K562 treated with DMSO at 1 percent for 12 hours (cell line): ENCODE results near the gene MFAP1. TPM values are rescaled to one million over a fixed set of nuclear protein-coding genes. Genes with fewer than 3 reads are reported as not detected.

Experiments used
- total RNA-seq: library from RNA; unstranded; fragments of 300-600 nt; gene quantifications from 2 replicates; pipeline ENCODE4 v1.2.3, GENCODE V29; 2022; ENCODE audit not compliant: insufficient read depth

Gene MFAP1, protein sequence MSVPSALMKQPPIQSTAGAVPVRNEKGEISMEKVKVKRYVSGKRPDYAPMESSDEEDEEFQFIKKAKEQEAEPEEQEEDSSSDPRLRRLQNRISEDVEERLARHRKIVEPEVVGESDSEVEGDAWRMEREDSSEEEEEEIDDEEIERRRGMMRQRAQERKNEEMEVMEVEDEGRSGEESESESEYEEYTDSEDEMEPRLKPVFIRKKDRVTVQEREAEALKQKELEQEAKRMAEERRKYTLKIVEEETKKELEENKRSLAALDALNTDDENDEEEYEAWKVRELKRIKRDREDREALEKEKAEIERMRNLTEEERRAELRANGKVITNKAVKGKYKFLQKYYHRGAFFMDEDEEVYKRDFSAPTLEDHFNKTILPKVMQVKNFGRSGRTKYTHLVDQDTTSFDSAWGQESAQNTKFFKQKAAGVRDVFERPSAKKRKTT
- total RNA-seq = 35.4 and 54.5 TPM in 2 replicates

DNA sequence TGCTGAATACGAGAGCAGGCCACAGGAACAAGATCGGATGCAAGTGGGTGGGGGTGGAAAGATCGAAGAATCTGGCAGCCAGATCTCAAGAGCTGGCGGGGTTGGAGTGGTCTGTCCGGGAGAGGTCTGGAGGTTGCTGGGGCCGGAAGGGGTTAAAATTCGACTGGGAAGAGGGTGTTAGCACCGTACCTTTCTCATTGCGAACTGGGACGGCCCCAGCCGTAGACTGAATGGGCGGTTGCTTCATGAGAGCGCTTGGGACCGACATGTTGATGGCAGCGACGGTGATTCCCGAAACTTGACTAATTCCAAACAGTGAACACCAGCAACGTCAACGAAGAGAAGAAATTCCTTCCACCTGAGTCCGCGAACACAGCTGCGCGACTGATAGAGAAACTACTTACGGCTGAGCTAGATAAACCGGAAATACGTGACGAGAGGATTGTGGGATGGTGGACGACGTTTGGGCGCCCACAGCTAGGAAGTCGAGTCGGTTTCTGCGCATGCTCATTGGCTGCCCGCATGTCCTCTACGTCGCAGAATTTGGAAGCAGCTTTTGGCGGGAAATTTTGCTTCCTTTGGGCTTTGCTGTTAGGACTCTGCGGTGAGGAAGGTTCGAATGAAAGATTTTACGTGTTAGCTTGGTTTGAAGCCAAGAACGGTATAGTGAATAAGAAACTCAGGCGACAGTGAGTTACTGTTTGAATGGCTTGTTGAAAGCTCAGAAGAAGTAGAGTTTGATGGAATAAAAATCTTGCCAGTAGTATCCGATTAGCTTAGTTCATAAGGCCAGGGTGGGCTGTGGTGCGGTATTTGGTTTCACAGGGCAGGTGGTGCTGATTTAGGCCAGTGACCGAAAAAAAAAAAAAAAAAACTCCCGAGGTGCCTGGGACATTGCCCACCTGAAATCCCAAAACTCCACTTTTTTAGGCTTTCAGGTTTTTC, at the start of gene MFAP1:
Gene MFAP1 (minus strand): TSS at position 389 of the 945 bp plus-strand sequence. CDS start 121 bp downstream, at position 268.

DNA sequence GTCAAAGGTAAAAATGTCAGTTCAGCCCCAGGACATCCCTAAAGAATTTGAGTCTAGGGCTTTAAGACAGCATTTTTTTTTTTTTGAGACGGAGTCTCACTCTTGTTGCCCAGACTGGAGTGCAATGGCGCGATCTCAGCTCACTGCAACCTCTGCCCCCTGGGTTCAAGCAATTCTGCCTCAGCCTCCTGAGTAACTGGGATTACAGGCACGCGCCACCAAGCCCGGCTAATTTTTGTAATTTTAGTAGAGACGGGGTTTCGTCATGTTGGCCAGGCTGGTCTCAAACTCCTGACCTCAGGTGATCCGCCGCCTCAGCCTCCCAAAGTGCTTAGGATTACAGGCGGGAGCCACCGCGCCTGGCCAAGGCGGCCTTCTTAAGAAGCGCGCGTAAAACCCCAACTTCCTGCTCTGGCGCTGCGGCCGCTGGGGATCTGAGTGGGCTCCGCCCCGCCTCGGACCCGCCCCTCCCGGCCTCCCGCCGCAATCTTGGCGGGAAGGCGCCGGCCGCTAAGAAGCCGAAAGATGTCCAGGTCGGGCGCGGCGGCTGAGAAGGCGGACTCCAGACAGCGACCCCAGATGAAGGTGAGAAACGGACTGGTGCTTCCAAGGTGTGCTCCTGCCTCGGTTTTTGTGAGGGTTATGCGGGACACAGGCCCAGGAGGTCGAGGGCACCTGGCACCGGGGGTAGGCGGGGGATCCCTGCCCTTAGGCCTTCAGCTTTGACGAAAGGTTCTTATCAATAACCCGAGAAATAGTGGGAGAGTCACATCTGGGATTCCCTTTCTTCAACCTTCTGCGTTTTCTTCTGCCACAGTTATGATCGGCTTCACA, 2.2 kb upstream of the MFAP1 start, which contains the start of gene WDR76:
Gene WDR76 (plus strand): TSS at position 495 of the 834 bp plus-strand sequence. CDS start 31 bp downstream, at position 526.

DNA sequence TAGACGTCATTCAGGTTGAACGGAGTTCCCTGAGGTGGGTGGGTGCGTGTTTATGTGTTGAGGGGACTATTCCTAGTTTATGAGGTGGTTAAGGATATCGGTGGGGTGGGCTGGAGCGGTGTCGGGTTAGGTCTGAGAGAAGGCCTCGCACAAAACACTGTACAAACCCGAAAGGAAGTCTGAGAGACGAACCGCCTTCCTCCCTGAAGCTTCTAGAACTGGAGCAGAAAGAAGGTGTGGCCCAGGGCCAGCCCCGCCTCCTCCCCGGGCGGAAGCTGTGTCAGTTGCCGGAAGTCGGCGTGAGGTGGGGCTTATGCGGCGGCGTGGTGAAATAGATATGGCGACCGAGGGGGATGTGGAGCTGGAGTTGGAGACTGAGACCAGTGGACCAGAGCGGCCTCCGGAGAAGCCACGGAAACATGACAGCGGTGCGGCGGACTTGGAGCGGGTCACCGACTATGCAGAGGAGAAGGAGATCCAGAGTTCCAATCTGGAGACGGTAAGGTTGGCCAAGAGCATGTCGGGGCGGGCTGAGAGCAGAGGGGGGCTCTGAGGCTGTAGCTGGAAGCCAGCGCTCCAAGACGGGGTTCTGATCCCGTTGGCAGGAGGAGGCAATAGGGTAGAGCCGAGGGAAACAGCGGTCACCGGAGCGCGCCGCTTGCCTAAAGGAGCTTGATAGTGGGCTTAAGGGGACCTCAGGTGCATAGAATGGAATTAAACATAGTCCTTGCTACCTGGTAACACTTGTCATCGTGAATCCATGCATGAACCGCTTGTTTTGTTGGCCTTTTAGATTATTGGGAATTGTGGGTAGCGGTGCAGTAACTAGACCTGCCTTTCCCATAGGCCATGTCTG, 24.0 kb downstream of the MFAP1 start, which contains the start of gene HYPK:
Gene HYPK (plus strand): TSS at position 314 of the 856 bp plus-strand sequence. CDS start 24 bp downstream, at position 338.

DNA sequence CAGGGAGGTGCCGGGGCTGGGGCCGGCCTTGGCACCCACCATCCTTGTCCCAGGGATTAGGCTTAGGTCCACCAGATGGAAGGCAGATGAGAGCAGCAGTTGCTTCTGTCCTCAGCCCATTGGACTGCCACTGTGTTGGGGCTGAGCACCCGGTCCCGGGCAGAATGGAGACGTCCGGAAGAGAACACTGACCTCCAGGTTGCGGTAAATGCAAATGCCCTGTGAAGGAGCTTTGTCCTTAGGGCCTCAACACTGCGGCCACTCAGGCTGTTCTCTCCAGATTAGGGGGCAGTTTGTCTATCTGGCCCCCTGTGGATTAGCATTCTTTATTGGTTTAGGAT, 24.6 kb downstream of the MFAP1 start, which contains the start of gene SERINC4:
Gene SERINC4 (minus strand): TSS at position 276 of the 341 bp plus-strand sequence. CDS start 234 bp downstream, at position 42.

DNA sequence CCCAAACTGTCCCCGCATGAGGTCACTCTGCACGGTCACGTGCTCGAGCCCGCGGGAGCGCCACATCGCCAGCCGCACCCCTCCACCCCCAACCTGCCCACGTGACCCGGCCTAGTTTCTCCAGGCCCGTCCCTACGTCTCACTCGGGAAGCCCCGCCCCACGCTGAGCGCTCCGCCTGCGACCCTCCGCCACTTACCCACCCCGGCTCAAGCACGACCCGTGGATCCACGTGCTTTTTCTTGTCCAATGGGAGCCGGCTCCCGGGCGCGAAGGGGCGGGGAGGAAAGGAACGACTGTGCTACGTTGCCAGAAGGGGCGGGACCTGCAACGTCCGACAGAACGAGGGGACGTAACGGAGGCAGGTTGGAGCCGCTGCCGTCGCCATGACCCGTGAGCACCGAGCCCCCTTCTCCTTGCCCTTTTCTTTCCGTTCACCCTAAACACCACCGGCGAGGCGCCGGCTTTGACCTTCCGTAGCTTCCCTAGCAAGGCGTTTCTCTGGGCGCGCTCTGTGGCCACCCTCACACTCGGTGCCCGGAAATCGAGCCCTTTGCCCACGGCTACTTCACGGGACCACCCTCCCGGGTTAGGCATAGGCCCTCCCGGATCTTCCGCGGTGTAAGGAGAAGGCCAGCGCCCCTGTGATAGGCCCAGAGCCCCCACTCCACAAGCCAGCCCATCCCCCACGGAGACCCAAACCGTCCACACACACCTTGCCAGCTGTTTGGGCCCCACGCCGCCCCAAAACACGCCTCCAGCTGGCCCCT, 32.3 kb downstream of the MFAP1 start, which contains the start of gene SERF2:
Gene SERF2 (plus strand): TSS at position 328 of the 768 bp plus-strand sequence. CDS start 57 bp downstream, at position 385.

DNA sequence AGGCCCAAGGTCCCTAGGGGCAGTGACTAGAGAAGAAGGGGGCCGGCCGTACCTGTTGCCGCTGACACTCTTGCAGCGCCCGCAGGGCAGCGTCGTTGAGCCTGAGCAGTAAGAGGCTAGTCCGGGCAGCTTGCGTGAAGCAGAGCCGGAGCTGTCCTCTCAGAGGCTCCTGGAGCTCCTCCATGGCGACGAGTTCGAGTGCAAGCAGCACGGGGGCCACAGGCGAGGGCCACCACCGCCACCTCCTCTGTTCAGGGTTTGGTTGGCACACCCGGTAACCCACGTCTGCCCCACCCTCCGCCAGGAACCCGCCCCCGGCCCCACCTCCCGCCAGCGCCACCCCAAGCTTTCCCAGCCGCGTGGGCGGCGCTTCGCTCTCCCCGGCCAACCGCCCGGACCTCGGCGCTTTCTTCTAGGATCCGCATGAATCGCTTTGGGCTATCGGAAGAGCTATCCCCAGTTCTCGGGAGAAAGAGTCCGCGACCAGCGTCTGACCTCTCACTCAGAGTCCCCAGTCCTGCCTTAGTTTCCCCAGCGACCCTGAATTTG, 47.7 kb downstream of the MFAP1 start, which contains the start of gene ELL3:
Gene ELL3 (minus strand): TSS at position 249 of the 549 bp plus-strand sequence. CDS start 65 bp downstream, at position 184.

Other genes starting within 250 kb of the MFAP1 start
- gene PPIP5K1, start 234.5 kb downstream of the MFAP1 start, total RNA-seq = 6.9 and 29.3 TPM in 2 replicates
- 2.2 TPM in 1 of 2 replicates, not detected in the other for gene CKMT1B, start 230.7 kb downstream of the MFAP1 start, total RNA-seq
- gene STRC, start 205.9 kb downstream of the MFAP1 start, total RNA-seq = not detected in 2 replicates
- gene CATSPER2, start 175.8 kb downstream of the MFAP1 start, total RNA-seq = 0.58 and 2.7 TPM in 2 replicates
- 0.93 and 1.1 TPM in 2 replicates for gene CKMT1A, start 130.8 kb downstream of the MFAP1 start, total RNA-seq
- 132 and 207 TPM in 2 replicates for gene PDIA3, start 78.3 kb downstream of the MFAP1 start, total RNA-seq
- 2.3 and 3.1 TPM in 2 replicates for gene ELL3, start 47.7 kb downstream of the MFAP1 start, total RNA-seq
- gene SERF2, start 32.4 kb downstream of the MFAP1 start, total RNA-seq = 405 and 648 TPM in 2 replicates
- gene SERINC4, start 24.5 kb downstream of the MFAP1 start, total RNA-seq = 1.3 TPM in 1 of 2 replicates, not detected in the other
- 1.3 and 5.1 TPM in 2 replicates for gene HYPK, start 24.1 kb downstream of the MFAP1 start, total RNA-seq
- 12.0 and 26.7 TPM in 2 replicates for gene WDR76, start 2.3 kb upstream of the MFAP1 start, total RNA-seq